ENCODE results near the gene OPALIN. TPM values are rescaled to one million over a fixed set of nuclear protein-coding genes. Genes with fewer than 3 reads are reported as not detected.

Gene OPALIN
- total RNA-seq, 1 donor = not detected

- Histone ChIP-seq H3K9me3 (ENCODE audit: low read depth, low read length) (no peaks in the 10 kb centered on the region), H3K4me2 (ENCODE audit: insufficient read depth, low read length) (no peak overlapping the region), H2AFZ (ENCODE audit: low read length) (no peak overlapping the region), H4K20me1 (ENCODE audit: insufficient read depth, low read length) (no peaks in the 10 kb centered on the region), H3K4me1 (ENCODE audit: insufficient read depth, low read length) (no peaks in the 10 kb centered on the region), H3K4me3 (ENCODE audit: insufficient read depth, low read length) (no peak overlapping the region), H3K27ac (ENCODE audit: low read depth, low read length) (no peak overlapping the region), H3K27me3 (ENCODE audit: insufficient read depth, low read length) (no peaks in the 10 kb centered on the region), H3K36me3 (ENCODE audit: insufficient read depth, low read length) (no peaks in the 10 kb centered on the region), H3K79me2 (ENCODE audit: insufficient read depth, low read length) (no peaks in the 10 kb centered on the region)
- TF ChIP-seq CTCF (IDR thresholded peaks at IDR 0.05; ENCODE audit: extremely low read depth, low read depth, low read length) = no peak
- no peak for DNase-seq (ENCODE audit: insufficient read length, low spot score, missing footprints)
These were observed 41.6 kb downstream of the OPALIN start for GRCh38 chr10:96317067-96317833.

- Histone ChIP-seq H3K4me2 (ENCODE audit: insufficient read depth, low read length) (no peak overlapping the region), H4K20me1 (ENCODE audit: insufficient read depth, low read length) (no peaks in the 10 kb centered on the region), H3K27ac (ENCODE audit: low read depth, low read length) (no peak overlapping the region), H3K9me3 (ENCODE audit: low read depth, low read length) (no peaks in the 10 kb centered on the region), H2AFZ (ENCODE audit: low read length) (no peak overlapping the region), H3K79me2 (ENCODE audit: insufficient read depth, low read length) (no peaks in the 10 kb centered on the region), H3K4me3 (ENCODE audit: insufficient read depth, low read length) (no peak overlapping the region), H3K4me1 (ENCODE audit: insufficient read depth, low read length) (no peaks in the 10 kb centered on the region), H3K36me3 (ENCODE audit: insufficient read depth, low read length) (no peaks in the 10 kb centered on the region), H3K27me3 (ENCODE audit: insufficient read depth, low read length) (no peaks in the 10 kb centered on the region)
- no peak for TF ChIP-seq CTCF (IDR thresholded peaks at IDR 0.05; ENCODE audit: extremely low read depth, low read depth, low read length)
- no peak for DNase-seq (ENCODE audit: insufficient read length, low spot score, missing footprints)
These were observed 45.5 kb downstream of the OPALIN start for GRCh38 chr10:96313344-96313743.

GRCh38 chr10:96311180-96311715 is 47.6 kb downstream of the OPALIN start:
- no peaks in the 10 kb centered on the region for H3K36me3 ChIP-seq (ENCODE audit: insufficient read depth, low read length)
- H3K4me3 ChIP-seq (ENCODE audit: insufficient read depth, low read length) = no peak overlapping the region
- no peak for DNase-seq (ENCODE audit: insufficient read length, low spot score, missing footprints)
- no peaks in the 10 kb centered on the region for H3K9me3 ChIP-seq (ENCODE audit: low read depth, low read length)
- H3K79me2 ChIP-seq (ENCODE audit: insufficient read depth, low read length) = no peaks in the 10 kb centered on the region
- H3K4me2 ChIP-seq (ENCODE audit: insufficient read depth, low read length) = no peak overlapping the region
- no peaks in the 10 kb centered on the region for H3K4me1 ChIP-seq (ENCODE audit: insufficient read depth, low read length)
- H3K27ac ChIP-seq (ENCODE audit: low read depth, low read length) = no peak overlapping the region
- H3K27me3 ChIP-seq (ENCODE audit: insufficient read depth, low read length) = no peaks in the 10 kb centered on the region
- no peak overlapping the region for H2AFZ ChIP-seq (ENCODE audit: low read length)
- no peak for TF ChIP-seq CTCF (IDR thresholded peaks at IDR 0.05; ENCODE audit: extremely low read depth, low read depth, low read length)
- no peaks in the 10 kb centered on the region for H4K20me1 ChIP-seq (ENCODE audit: insufficient read depth, low read length)

GRCh38 chr10:96310321-96310669 is 48.5 kb downstream of the OPALIN start:
- Histone ChIP-seq H3K36me3 (ENCODE audit: insufficient read depth, low read length) (no peaks in the 10 kb centered on the region), H3K79me2 (ENCODE audit: insufficient read depth, low read length) (no peaks in the 10 kb centered on the region), H4K20me1 (ENCODE audit: insufficient read depth, low read length) (no peaks in the 10 kb centered on the region), H3K27ac (ENCODE audit: low read depth, low read length) (no peak overlapping the region), H3K27me3 (ENCODE audit: insufficient read depth, low read length) (no peaks in the 10 kb centered on the region), H3K4me1 (ENCODE audit: insufficient read depth, low read length) (no peaks in the 10 kb centered on the region), H3K4me2 (ENCODE audit: insufficient read depth, low read length) (no peak overlapping the region), H2AFZ (ENCODE audit: low read length) (no peak overlapping the region), H3K4me3 (ENCODE audit: insufficient read depth, low read length) (no peak overlapping the region), H3K9me3 (ENCODE audit: low read depth, low read length) (no peaks in the 10 kb centered on the region)
- DNase-seq (ENCODE audit: insufficient read length, low spot score, missing footprints) = no peak
- no peak for TF ChIP-seq CTCF (IDR thresholded peaks at IDR 0.05; ENCODE audit: extremely low read depth, low read depth, low read length)
